Lung (tissue), 12 donors: ENCODE data around the gene ANKFY1. TPM values are rescaled to one million over a fixed set of nuclear protein-coding genes. Genes with fewer than 3 reads are reported as not detected.

ENCODE experiments used
- ATAC-seq: fragments of 200-7000 bp; cut with Tn5 transposase; one replicate; pipeline ENCODE4 v1.9.1; 2020; ENCODE audit warnings: moderate number of reproducible peaks; ENCODE audit not compliant: insufficient read depth, low FRiP score
- DNase-seq, 3 donors: peaks; one replicate each; pipeline ENCODE4 v3.0.0-alpha.2; 2013 to 2017
- H3K27ac ChIP-seq, 2 donors: one replicate each; pipeline ENCODE4 v1.5.1; 2013; ENCODE audit warnings: mild to moderate bottlenecking in 2 of 2, moderate library complexity in 2 of 2, control low read depth in 1 of 2, inconsistent platforms in 1 of 2, low read depth in 1 of 2, low read length in 1 of 2
- H3K27me3 ChIP-seq, 3 donors: one replicate each; pipeline ENCODE4 v1.5.1; 2013; ENCODE audit warnings: low read length in 2 of 3; ENCODE audit not compliant: control insufficient read depth in 3 of 3, insufficient read depth in 3 of 3
- H3K36me3 ChIP-seq, 4 donors: one replicate each; pipeline ENCODE4 v1.5.1; 2013; ENCODE audit warnings: low read length in 4 of 4, mild to moderate bottlenecking in 1 of 4, moderate library complexity in 1 of 4; ENCODE audit not compliant: control insufficient read depth in 4 of 4, insufficient read depth in 4 of 4
- H3K4me1 ChIP-seq, 5 donors: one replicate each; pipeline ENCODE4 v1.5.1; 2013; ENCODE audit warnings: low read length in 5 of 5, mild to moderate bottlenecking in 2 of 5, moderate library complexity in 1 of 5; ENCODE audit not compliant: control insufficient read depth in 5 of 5, insufficient read depth in 5 of 5
- H3K4me3 ChIP-seq: one replicate; pipeline ENCODE4 v1.5.1; 2013; ENCODE audit warnings: mild to moderate bottlenecking, control low read depth, moderate library complexity
- H3K9ac ChIP-seq, 2 donors: one replicate each; pipeline ENCODE4 v1.5.1; 2013; ENCODE audit warnings: low read length in 2 of 2, control low read depth in 1 of 2; ENCODE audit not compliant: insufficient read depth in 1 of 2
- H3K9me3 ChIP-seq, 4 donors: one replicate each; pipeline ENCODE4 v1.5.1; 2013; ENCODE audit warnings: low read length in 3 of 4, mild to moderate bottlenecking in 1 of 4, moderate library complexity in 1 of 4; ENCODE audit not compliant: control insufficient read depth in 4 of 4, insufficient read depth in 3 of 4
- WGBS, 2 donors: extraction: QIAGEN DNeasy Blood & Tissue Kit; methylation state at CpG; one replicate each; pipeline ENCODE4 v1.1.7; 2013; 5-methylcytosine and 5-hydroxymethylcytosine counted together
- polyA plus RNA-seq, 2 donors: library from polyadenylated mRNA; stranded (reverse); fragments of 200-250 nt; gene quantifications; one replicate each; pipeline ENCODE4 v1.2.1, GENCODE V29; 2013
- total RNA-seq, 2 donors: library from RNA; depleted of rRNA in 1 of 2; stranded (reverse); fragments of >200 nt in 1 of 2; gene quantifications; one replicate each; pipeline ENCODE4 v1.2.1, GENCODE V29; 2014 to 2021
- TF ChIP-seq, protein P1 (sequence below): IDR thresholded peaks from 2 replicates; pipeline ENCODE4 v1.5.1; 2012; ENCODE audit warnings: mild to moderate bottlenecking; ENCODE audit errors: control extremely low read depth, extremely low read depth
- donor health status: control.
- donor health status: control.
- donor health status: Bipolar disorder and iron deficiency.
- donor health status: healthy.
- donor health status: DM: yes; HTN: yes; CAD: no.

ANKFY1 gene
- total and polyA plus RNA-seq, 4 donors: 11.4 to 60.2 (median 38.8) TPM

DNA sequence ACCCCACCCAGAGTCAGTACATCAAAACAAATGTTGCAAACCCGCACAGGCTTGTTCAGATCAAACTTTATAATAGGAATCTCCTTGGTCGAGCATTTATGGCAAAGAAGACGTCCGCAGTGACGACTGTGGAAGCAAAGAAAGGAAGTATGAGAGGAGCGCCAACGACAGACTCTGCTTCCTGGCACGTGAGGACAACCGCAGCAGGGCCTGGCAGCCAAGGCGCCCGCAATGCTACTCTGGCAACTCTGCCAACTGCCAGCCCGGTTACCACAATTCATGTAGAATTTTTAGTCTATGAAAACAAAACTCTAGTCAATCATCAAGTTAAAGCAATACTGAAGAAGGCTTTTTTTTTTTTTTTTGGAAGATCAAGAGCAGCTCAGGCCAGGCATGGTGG, 96.0 kb downstream of the ANKFY1 start:
- WGBS, 2 donors: 48 to 83% methylated on average over 12 of the region's 12 CpGs
- Histone ChIP-seq H3K4me1 (peaks cover 0 to 3% (median 0%) of the 10 kb centered on the region in 5 donors), H3K27me3 (no peaks in the 10 kb centered on the region), H3K36me3 (peaks cover 38 to 62% (median 46%) of the 10 kb centered on the region in 4 donors), H3K9me3 (no peaks in the 10 kb centered on the region), H3K4me3 (no peak overlapping the region), H3K27ac (no peak overlapping the region), H3K9ac (no peak overlapping the region)
- no peak for DNase-seq
- ATAC-seq: no peak
- TF ChIP-seq, protein P1, sequence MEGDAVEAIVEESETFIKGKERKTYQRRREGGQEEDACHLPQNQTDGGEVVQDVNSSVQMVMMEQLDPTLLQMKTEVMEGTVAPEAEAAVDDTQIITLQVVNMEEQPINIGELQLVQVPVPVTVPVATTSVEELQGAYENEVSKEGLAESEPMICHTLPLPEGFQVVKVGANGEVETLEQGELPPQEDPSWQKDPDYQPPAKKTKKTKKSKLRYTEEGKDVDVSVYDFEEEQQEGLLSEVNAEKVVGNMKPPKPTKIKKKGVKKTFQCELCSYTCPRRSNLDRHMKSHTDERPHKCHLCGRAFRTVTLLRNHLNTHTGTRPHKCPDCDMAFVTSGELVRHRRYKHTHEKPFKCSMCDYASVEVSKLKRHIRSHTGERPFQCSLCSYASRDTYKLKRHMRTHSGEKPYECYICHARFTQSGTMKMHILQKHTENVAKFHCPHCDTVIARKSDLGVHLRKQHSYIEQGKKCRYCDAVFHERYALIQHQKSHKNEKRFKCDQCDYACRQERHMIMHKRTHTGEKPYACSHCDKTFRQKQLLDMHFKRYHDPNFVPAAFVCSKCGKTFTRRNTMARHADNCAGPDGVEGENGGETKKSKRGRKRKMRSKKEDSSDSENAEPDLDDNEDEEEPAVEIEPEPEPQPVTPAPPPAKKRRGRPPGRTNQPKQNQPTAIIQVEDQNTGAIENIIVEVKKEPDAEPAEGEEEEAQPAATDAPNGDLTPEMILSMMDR: no peak

DNA sequence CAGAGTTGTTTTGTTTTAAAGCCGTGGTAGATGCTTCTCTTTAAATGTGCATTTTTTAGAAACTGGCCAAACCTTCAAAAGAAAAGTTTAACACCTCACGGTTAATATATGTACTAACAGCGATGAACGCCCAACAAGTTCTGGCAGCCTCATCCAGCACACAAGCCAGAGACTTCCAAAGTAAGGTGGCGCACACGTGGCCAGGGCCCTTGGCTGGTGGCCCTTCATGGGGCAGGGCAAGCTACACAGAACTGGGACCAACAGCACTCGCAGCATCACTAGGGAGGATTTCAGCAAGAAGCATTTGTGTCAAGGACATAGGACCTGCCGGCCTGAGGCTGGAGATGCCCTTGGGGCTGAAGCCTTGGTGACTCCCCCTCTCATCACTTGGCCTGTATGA, 97.4 kb downstream of the ANKFY1 start:
- H3K9ac ChIP-seq: no peak overlapping the region
- H3K4me1 ChIP-seq: peaks cover 0 to 3% (median 0%) of the 10 kb centered on the region in 5 donors
- peaks cover 26 to 52% (median 34%) of the 10 kb centered on the region in 4 donors for H3K36me3 ChIP-seq
- no peak overlapping the region for H3K27ac ChIP-seq
- H3K4me3 ChIP-seq: no peak overlapping the region
- 94 to 97% methylated on average over 8 of the region's 8 CpGs for WGBS, 2 donors
- TF ChIP-seq, protein P1: no peak
- DNase-seq: no peak
- ATAC-seq: no peak
- H3K27me3 ChIP-seq: no peaks in the 10 kb centered on the region
- H3K9me3 ChIP-seq: no peaks in the 10 kb centered on the region

DNA sequence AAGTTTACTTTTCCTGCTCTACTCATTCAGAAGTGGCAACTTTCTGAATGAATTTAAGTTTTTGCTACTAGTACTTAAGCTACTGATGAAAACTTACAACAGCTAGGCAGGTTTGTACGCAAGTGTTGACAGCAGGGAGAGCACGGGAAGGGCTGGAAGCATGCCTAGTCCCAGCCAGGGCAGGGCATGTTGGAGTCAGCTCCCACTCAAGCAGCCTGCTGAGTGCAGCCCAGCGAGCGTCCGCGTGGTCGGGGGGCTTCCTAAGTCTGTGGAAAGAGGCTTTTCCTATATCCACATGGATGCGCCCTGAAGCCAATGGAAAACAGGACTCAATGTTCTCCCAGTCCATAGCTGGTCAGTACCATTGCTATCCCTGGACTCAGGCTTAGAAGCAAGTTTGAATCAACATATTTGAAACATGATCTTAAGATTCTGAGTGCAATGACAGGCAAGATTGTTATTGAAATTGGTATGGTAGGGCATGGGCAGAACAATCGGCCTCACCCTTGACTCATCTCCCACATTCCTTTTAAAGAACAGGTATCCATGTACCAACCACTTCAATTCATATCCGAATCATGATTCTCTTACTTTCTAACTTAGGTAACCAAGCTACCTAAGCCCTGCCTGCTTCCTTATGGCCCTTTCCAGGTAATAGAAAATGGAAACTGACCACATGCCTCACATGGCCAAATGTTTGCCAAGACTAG, 98.3 kb downstream of the ANKFY1 start:
- Histone ChIP-seq H3K27ac (no peak overlapping the region), H3K27me3 (no peaks in the 10 kb centered on the region), H3K36me3 (peaks cover 20 to 42% (median 27%) of the 10 kb centered on the region in 4 donors), H3K4me1 (peaks cover 0 to 3% (median 0%) of the 10 kb centered on the region in 5 donors), H3K4me3 (no peak overlapping the region), H3K9me3 (no peaks in the 10 kb centered on the region), H3K9ac (no peak overlapping the region)
- TF ChIP-seq, protein P1: no peak
- ATAC-seq (no peak), DNase-seq (peak in 1 of 3 donors; percentile 17)
- WGBS, 2 donors: 89 to 95% methylated on average over 10 of the region's 10 CpGs
